ENCODE measurements around the gene SUMO3. TPM values are rescaled to one million over a fixed set of nuclear protein-coding genes. Genes with fewer than 3 reads are reported as not detected.

The SUMO3 gene
- total and polyA plus RNA-seq, 2 experiments from 2014 or later: 90.8 to 103 TPM

- Histone ChIP-seq H3K4me2 (no peak overlapping the region), H3K27ac (ENCODE audit: low read depth) (no peak overlapping the region), H3K4me1 (ENCODE audit: insufficient read depth) (peaks cover 5% of the 10 kb centered on the region; the same call in 1 of the 2 replicates), H3K27me3 (ENCODE audit: insufficient read depth) (no peaks in the 10 kb centered on the region), H4K20me1 (replicated peaks; ENCODE audit: insufficient read depth) (peaks cover 38% of the 10 kb centered on the region), H3K4me3 (no peak overlapping the region), H3F3A (replicated peaks; ENCODE audit: low read depth) (peaks cover 3% of the 10 kb centered on the region; the same call in 1 of the 2 replicates), H2AFZ (no peak overlapping the region), H3K79me2 (replicated peaks; ENCODE audit: insufficient read depth) (peaks cover 98% of the 10 kb centered on the region), H3K36me3 (ENCODE audit: insufficient read depth) (no peaks in the 10 kb centered on the region; the same call in 1 of the 2 replicates), H3K9me2 (ENCODE audit: insufficient read depth) (no peaks in the 10 kb centered on the region)
- Mint-ChIP-seq H3K27ac (no peak overlapping the region), H3K36me3 (ENCODE audit: low read depth) (peaks cover 53% of the 10 kb centered on the region), H3K4me3 (no peak overlapping the region), H3K27me3 (ENCODE audit: insufficient read depth, low read depth, poor library complexity) (peaks cover 11% of the 10 kb centered on the region), H3K4me1 (peaks cover 11% of the 10 kb centered on the region; the same call in 2 of the 3 replicates), H3K9me3 (no peaks in the 10 kb centered on the region)
- no peak for ATAC-seq
- no peak for DNase-seq (ENCODE audit: low spot score)
- TF ChIP-seq ZNF114 (CRISPR knock-in tag; IDR thresholded peaks at IDR 0.05) (no peak), STAT1 (IDR thresholded peaks at IDR 0.05; ENCODE audit: unreplicated experiment) (no peak), POLR2AphosphoS5 (IDR thresholded peaks at IDR 0.05; ENCODE audit: low read depth) (no peak), ZNF462 (CRISPR knock-in tag; IDR thresholded peaks at IDR 0.05) (no peak), EZH2 (IDR thresholded peaks at IDR 0.05; ENCODE audit: low read depth, unreplicated experiment) (no peak), NANOG (IDR thresholded peaks at IDR 0.05; ENCODE audit: borderline replicate concordance) (no peak), EZH2phosphoT487 (IDR thresholded peaks at IDR 0.05; ENCODE audit: unreplicated experiment) (no peak), REST (IDR thresholded peaks at IDR 0.05; ENCODE audit: unreplicated experiment) (no peak), CTCF (conservative IDR thresholded peaks at IDR 0.05; ENCODE audit: low read depth in 2 of 2) (no peak), ETS1 (IDR thresholded peaks at IDR 0.05) (no peak), JUNB (IDR thresholded peaks at IDR 0.05; ENCODE audit: unreplicated experiment) (no peak), CREB1 (CRISPR knock-in tag; IDR thresholded peaks at IDR 0.05; ENCODE audit: low read depth) (no peak), ZNF331 (CRISPR knock-in tag; IDR thresholded peaks at IDR 0.05; ENCODE audit: low read depth) (no peak)
These were observed 27.5 kb downstream of the SUMO3 start for GRCh38 chr21:44790368-44790767.
